Measurements from ENCODE around the gene ADGRB3.

Gene ADGRB3

DNA sequence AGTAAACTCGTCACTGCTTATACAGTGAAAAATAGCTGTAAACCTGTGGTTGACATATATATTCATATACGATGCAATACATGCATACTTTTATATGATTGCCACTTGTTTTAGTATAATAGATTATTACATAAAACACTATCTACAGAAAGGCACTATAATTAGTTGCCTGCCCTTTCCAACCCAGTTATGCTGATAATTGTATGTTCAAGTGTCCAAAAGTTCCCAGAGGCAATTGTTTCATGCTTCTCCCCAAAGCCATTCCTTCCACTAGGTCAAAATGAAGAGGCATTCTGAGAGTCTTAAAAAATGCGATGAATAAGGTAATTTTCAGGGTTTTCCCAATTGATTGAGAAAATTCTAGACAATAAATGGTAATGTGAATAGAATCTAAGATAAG lies 727.1 kb downstream of the ADGRB3 start:
- no peak for DNase-seq
- TF ChIP-seq GATA1 (IDR thresholded peaks at IDR 0.05; ENCODE audit: low read depth, low read length) = no peak
- no peak for TF ChIP-seq POLR2A (IDR thresholded peaks at IDR 0.05; ENCODE audit: low read length)

DNA sequence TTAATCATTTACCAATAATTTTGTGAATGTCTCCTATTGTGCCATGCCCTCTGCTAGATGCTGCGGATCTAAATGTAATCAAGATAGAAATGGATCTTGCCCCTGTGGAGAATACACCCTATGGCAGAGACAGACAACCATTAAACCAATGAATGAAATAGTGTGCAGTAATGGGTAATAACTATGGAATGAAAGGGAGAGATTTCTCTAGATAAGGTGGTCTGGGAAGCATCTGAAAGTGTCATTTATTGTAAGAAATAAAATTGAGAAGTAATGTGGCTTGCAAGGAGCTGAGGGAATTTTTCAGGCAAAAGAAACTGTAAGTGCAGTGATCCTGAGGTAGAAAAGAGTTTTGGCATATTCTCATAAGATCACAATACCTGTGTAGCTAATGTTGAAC lies 731.7 kb downstream of the ADGRB3 start:
- TF ChIP-seq POLR2A (IDR thresholded peaks at IDR 0.05; ENCODE audit: low read length) = no peak
- no peak for TF ChIP-seq GATA1 (IDR thresholded peaks at IDR 0.05; ENCODE audit: low read depth, low read length)
- DNase-seq = no peak

DNA sequence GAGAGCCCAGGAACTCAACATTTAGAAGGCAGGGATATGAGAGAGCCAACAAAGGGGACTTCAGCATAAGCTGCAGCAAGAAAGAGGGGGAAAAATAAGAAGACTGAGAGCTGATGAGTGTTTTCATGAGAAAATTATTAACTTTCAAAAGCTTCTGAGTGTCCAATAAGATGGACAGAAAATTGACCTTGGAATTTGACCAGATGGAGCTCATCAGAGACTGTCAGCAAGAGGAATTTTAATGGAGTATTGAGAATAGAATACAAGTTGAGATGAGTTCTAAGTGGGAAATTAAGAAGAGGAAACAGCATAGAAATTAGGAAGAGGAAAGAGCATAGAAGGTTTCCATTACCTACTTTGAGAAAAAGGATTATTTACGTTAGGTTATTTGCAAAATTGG lies 733.5 kb downstream of the ADGRB3 start:
- no peak for TF ChIP-seq POLR2A (IDR thresholded peaks at IDR 0.05; ENCODE audit: low read length)
- TF ChIP-seq GATA1 (IDR thresholded peaks at IDR 0.05; ENCODE audit: low read depth, low read length) = no peak
- no peak for DNase-seq

DNA sequence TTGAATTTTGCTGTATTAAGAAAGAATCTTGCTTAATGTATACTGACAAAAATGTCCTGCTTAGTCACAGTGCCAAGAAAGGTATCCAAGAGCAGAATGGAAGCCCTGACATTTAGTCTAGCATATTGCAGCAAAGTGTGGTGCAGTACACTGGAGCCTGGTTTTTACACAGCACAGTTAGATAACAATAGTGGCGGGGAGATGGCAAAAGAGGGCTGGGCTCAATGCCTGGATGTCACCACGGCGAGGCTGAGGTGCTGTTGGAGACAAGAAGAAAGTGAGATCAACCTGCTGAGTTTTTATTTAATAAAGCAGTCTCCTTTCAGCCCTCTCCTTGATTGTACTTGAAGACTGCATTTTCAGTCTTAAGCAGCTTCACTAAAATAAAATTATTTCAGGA lies 735.7 kb downstream of the ADGRB3 start:
- TF ChIP-seq POLR2A (IDR thresholded peaks at IDR 0.05; ENCODE audit: low read length) (no peak), GATA1 (IDR thresholded peaks at IDR 0.05; ENCODE audit: low read depth, low read length) (no peak)

DNA sequence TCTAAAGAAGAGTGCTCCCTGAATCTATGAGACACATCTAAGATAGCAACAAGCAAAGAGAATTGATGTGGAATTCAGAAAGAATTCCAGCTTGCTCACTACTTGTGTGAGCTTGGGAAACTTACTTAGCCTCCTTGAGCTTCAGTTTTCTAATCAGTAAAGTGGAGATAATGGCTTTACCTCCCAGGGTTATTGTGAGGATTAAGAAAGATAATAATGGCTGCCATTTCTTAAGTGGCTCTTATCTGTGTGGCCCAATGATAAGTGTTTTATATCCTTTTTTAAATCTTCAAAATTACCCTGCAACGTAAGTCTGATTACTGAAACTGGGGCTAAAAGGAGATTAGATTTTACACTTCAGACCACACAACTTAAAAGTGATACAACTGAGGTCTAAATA lies 743.2 kb downstream of the ADGRB3 start:
- TF ChIP-seq POLR2A (IDR thresholded peaks at IDR 0.05; ENCODE audit: low read length) = no peak
- no peak for TF ChIP-seq GATA1 (IDR thresholded peaks at IDR 0.05; ENCODE audit: low read depth, low read length)

More for the DNA sequence above, 735.7 kb downstream of the ADGRB3 start:
- DNase-seq = no peak

DNA sequence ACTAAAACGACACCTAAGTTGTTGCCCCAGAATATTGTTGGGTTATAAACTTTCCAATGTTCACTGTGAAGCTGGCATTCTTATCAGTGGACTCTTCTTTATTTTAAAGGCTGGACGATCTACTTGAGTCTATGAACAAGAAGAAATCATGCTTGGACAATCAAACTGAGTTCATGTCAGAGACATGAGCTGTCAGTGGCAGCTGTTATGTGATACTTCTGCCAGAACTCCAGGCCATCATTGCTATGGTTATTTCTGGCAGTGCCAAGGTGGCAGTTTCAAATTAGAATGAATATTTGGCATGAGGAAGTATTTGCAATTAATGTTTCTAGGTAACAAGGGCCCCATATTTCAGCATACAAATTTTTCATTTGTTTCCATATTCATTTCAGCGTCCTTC lies 744.4 kb downstream of the ADGRB3 start:
- DNase-seq = no peak
- TF ChIP-seq GATA1 (IDR thresholded peaks at IDR 0.05; ENCODE audit: low read depth, low read length) (no peak), POLR2A (IDR thresholded peaks at IDR 0.05; ENCODE audit: low read length) (no peak)

More for the DNA sequence above, 743.2 kb downstream of the ADGRB3 start:
- no peak for DNase-seq

DNA sequence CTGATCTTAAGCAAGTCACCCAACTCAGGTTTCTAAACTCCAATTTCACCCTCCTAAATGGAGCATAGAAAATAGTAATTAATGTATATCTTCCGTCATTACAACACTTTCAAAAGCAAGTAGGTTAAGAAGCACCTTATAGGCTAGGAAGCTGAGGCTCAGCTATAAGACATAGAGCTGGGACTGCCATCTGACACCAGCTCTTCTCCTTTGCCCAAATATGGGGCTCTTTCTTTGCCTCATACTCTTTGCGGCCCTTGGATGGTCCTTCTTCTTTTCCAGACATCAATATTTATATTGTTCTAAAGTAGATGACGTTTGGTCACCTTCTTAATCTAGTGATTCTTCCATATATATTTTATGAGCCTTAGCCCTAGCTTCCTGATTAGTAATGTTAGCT lies 748.5 kb downstream of the ADGRB3 start:
- TF ChIP-seq POLR2A (IDR thresholded peaks at IDR 0.05; ENCODE audit: low read length) (no peak), GATA1 (IDR thresholded peaks at IDR 0.05; ENCODE audit: low read depth, low read length) (no peak)
- no peak for DNase-seq

DNA sequence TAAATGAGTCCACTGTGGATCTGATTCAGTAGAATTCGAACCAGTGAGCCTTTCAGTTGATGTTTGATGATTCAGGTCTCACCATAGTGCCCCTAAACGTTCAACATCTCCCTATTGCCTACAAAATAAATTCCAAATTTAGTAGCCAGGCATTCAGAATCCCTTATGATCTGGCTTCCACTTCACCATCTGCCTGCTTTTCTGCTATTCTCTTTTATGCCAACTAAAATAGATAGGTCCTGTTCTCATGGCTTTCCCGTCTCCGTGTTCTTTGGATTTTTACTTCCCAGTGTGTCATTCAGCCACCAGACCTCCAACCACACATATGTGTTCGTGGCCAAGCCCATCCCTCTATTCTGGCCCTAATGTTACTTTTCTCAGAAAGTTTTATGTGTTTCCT lies 751.3 kb downstream of the ADGRB3 start:
- no peak for TF ChIP-seq POLR2A (IDR thresholded peaks at IDR 0.05; ENCODE audit: low read length)
- no peak for TF ChIP-seq GATA1 (IDR thresholded peaks at IDR 0.05; ENCODE audit: low read depth, low read length)

DNA sequence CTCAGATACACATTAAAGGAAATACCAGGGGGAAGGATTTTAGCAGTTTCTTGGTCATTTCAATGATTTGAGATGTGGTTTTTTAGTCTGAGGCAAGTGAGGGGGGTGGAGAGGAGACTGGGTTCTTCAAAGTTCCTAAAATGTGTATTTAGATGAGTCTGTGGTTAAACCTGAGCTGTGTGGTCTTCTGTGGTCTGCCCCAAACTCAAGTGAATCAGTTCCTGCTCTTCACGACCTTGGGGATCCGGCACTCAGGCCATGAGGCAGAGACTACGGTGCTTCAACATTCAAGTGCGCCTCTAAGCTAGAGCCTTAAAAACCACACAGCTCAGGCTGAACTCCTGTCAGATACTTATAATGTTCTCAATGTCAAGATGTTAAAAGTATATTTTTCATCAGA lies 755.0 kb downstream of the ADGRB3 start:
- DNase-seq = no peak
- TF ChIP-seq POLR2A (IDR thresholded peaks at IDR 0.05; ENCODE audit: low read length) (no peak), GATA1 (IDR thresholded peaks at IDR 0.05; ENCODE audit: low read depth, low read length) (no peak)

More for the DNA sequence above, 751.3 kb downstream of the ADGRB3 start:
- DNase-seq = no peak

DNA sequence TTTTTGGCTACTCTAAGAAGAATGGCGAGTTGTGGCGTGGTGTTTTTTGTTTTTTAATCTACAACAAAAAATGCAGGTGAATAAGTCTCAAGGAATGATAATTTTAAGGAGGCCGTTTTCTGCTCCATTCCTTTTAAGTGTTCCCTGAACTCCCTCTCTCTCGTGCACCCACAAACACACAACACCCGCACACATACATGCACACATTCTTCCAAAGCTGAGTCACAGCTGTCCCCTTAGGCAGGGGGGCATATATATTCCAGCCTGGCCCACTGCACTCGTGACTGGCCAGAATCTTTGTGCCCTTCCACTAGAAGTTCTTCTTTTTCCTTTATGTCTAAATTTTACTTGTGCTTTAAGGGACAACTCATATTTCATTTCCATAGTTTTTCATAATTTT lies 756.0 kb downstream of the ADGRB3 start:
- DNase-seq = no peak
- TF ChIP-seq POLR2A (IDR thresholded peaks at IDR 0.05; ENCODE audit: low read length) (no peak), GATA1 (IDR thresholded peaks at IDR 0.05; ENCODE audit: low read depth, low read length) (no peak)

DNA sequence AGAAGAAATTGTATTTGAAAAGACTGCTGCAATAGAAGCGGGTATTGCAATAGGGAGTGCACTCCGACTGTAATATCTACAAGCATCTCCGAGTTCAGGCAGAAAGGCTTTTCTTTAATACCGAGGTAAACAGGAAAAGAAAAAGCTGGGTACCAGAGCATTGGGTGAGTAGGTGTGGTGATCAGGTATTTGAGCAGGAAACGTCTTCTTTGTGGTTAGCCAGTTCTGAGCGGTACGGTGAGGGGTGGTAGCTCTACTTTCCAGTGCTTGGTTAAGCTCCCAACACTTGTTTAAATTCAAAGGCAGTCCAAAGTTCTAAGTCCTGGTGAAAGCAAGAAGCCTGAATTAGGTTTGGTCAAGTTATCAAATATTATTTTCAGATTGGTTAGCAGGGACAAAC lies 757.7 kb downstream of the ADGRB3 start:
- no peak for DNase-seq
- TF ChIP-seq GATA1 (IDR thresholded peaks at IDR 0.05; ENCODE audit: low read depth, low read length) (no peak), POLR2A (IDR thresholded peaks at IDR 0.05; ENCODE audit: low read length) (no peak)

DNA sequence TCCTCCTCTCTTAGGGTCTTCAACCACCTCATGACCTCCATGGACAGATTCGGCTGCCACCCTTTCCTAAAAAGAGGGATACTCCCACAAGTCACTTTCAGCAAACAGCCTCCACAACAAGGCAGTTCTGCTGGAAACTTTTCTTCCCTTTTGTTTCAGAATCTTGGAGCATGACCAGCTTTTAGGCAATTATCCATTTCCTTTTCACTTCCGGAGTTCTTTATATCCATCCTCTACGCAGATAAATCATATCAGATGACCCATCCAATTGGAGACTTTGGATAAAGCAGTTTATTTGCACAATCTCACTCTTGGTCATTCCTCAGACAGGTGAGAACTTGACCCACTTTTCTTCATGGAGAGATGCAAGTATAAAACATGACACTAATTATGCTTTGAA lies 763.2 kb downstream of the ADGRB3 start:
- TF ChIP-seq POLR2A (IDR thresholded peaks at IDR 0.05; ENCODE audit: low read length) (no peak), GATA1 (IDR thresholded peaks at IDR 0.05; ENCODE audit: low read depth, low read length) (no peak)
- no peak for DNase-seq

DNA sequence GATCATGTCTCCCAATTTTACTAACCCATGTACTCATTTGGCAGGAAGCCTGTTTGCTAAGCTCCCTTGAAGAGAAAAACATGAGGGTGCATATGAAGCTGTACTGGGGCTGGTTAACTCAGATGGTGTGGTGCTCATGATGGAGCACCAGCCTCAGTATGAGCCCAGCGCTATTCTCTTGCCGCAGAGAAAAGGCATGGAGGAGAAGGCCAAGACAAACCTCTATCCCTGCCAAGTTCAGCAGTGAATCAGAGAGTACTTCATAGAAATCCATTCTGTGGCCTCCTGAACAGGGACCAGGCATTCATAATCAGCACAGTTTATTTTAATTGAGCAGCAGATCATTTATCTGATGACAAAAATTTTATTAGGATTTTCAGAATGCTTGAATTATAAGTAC lies 763.6 kb downstream of the ADGRB3 start:
- no peak for TF ChIP-seq GATA1 (IDR thresholded peaks at IDR 0.05; ENCODE audit: low read depth, low read length)
- TF ChIP-seq POLR2A (IDR thresholded peaks at IDR 0.05; ENCODE audit: low read length) = no peak
- DNase-seq = no peak

DNA sequence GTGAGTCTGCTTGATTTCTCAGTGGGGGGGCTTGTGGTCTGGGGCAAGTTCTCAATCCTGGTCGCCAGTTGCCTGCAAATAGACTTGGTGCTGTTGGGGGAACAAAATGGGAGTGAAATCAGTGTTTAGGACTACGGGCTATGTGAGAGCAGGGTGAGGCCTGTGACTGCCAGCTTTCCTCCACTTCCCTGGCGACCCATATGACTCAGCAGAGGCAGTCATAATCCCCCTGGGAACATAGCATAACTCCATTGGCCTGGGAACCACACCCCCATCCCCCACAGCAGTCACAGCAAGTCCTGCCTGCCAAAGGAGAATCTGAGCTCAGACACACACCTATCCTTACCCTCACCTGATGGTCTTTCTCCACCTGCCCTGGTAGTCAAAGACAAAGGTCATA lies 773.8 kb downstream of the ADGRB3 start:
- DNase-seq = no peak
- TF ChIP-seq POLR2A (IDR thresholded peaks at IDR 0.05; ENCODE audit: low read length) = no peak
- TF ChIP-seq GATA1 (IDR thresholded peaks at IDR 0.05; ENCODE audit: low read depth, low read length) = no peak

DNA sequence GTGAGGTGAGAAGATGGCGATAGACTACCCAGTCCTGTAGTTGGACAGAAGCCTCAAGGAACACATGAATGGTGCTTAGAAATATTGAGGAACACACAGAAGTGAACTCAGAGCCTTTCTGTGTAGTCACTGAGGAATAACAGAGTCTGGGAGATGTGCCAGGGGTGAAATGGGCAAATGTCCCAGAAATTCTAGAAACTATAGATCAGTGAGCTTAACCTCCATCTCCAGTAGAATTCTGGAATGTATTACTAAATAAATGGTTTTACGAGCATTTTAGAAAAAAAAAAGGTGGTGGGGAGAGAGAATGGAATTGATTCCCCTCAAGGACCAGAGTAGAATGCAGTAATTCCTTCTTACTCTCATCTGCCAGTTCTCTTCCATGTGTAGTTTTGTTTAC lies 781.7 kb downstream of the ADGRB3 start:
- DNase-seq = no peak
- TF ChIP-seq GATA1 (IDR thresholded peaks at IDR 0.05; ENCODE audit: low read depth, low read length) (no peak), POLR2A (IDR thresholded peaks at IDR 0.05; ENCODE audit: low read length) (no peak)

DNA sequence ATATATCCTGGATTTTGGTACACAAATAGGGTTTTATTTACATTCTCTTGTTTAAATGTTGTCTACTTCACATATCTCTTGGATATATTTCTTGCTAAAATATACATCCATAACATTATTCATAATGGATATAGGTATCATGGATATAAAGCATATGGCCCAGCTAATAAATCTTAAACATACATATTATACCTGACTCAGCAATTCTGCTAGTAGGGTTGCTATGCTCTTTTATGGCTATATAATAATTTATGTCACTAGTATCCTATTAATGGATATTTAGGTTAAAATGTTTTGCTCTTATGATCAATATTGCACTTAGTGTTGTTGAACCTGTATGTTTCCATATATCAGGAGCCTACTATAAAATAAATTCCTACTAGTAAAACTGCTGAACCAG lies 786.2 kb downstream of the ADGRB3 start:
- no peak for DNase-seq
- TF ChIP-seq GATA1 (IDR thresholded peaks at IDR 0.05; ENCODE audit: low read depth, low read length) = no peak
- TF ChIP-seq POLR2A (IDR thresholded peaks at IDR 0.05; ENCODE audit: low read length) = no peak
